ENCODE results near the gene MBNL2. TPM values are rescaled to one million over a fixed set of nuclear protein-coding genes. Genes with fewer than 3 reads are reported as not detected.

The MBNL2 gene
- total RNA-seq, 1 experiment from 2014 or later, result 0.17 TPM

- no peak overlapping the region for H3K14ac ChIP-seq (ENCODE audit: insufficient read depth, low read length)
- no peak overlapping the region for H3K27ac ChIP-seq (ENCODE audit: insufficient read length, low read depth, low read length)
- no peaks in the 10 kb centered on the region for H3K9me3 Mint-ChIP-seq
- H3K9ac ChIP-seq (ENCODE audit: extremely low read depth, insufficient read length, low read length), result no peak overlapping the region
- H4K5ac ChIP-seq (ENCODE audit: insufficient read length, low read depth, low read length), result no peak overlapping the region
- H3K23ac ChIP-seq (ENCODE audit: insufficient read length, low read depth, low read length), result no peak overlapping the region
- TF ChIP-seq, protein P1, sequence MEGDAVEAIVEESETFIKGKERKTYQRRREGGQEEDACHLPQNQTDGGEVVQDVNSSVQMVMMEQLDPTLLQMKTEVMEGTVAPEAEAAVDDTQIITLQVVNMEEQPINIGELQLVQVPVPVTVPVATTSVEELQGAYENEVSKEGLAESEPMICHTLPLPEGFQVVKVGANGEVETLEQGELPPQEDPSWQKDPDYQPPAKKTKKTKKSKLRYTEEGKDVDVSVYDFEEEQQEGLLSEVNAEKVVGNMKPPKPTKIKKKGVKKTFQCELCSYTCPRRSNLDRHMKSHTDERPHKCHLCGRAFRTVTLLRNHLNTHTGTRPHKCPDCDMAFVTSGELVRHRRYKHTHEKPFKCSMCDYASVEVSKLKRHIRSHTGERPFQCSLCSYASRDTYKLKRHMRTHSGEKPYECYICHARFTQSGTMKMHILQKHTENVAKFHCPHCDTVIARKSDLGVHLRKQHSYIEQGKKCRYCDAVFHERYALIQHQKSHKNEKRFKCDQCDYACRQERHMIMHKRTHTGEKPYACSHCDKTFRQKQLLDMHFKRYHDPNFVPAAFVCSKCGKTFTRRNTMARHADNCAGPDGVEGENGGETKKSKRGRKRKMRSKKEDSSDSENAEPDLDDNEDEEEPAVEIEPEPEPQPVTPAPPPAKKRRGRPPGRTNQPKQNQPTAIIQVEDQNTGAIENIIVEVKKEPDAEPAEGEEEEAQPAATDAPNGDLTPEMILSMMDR (conservative IDR thresholded peaks at IDR 0.05), result no peak
- no peak overlapping the region for H2AFZ ChIP-seq (ENCODE audit: low read length)
- no peak overlapping the region for H2BK20ac ChIP-seq (ENCODE audit: low read depth, low read length, poor library complexity, severe bottlenecking)
- H3K4ac ChIP-seq (ENCODE audit: low read depth, low read length), result no peak overlapping the region
- H3K79me1 ChIP-seq (ENCODE audit: insufficient read depth, low read depth, low read length, poor library complexity, severe bottlenecking), result no peaks in the 10 kb centered on the region
- H3K27me3 ChIP-seq (ENCODE audit: insufficient read depth, low read length), result no peaks in the 10 kb centered on the region; the same call in 1 of the 2 replicates
- no peak overlapping the region for H2BK15ac ChIP-seq (ENCODE audit: low read depth, low read length)
- peaks cover 69% of the 10 kb centered on the region for H3K27me3 Mint-ChIP-seq (ENCODE audit: low read depth)
- no peak overlapping the region for H3K18ac ChIP-seq (ENCODE audit: insufficient read length, low read depth, low read length)
- H3K4me1 Mint-ChIP-seq, result peaks cover 2 to 13% of the 10 kb centered on the region in 2 experiments; a peak in 2 of 4 replicates
- H3K4me2 ChIP-seq (ENCODE audit: insufficient read depth, insufficient read length, low read length), result no peak overlapping the region
- no peaks in the 10 kb centered on the region for H3K79me2 ChIP-seq (ENCODE audit: insufficient read depth, low read length)
- no peak overlapping the region for H3K27ac Mint-ChIP-seq
- H2BK5ac ChIP-seq (ENCODE audit: insufficient read length, low read length), result no peak overlapping the region
- no peaks in the 10 kb centered on the region for H4K20me1 ChIP-seq (ENCODE audit: control insufficient read depth, insufficient read depth, insufficient read length)
- H2BK12ac ChIP-seq (ENCODE audit: insufficient read length, low read depth, low read length), result no peak overlapping the region
- no peak overlapping the region for H3T11ph ChIP-seq (ENCODE audit: low read length)
- peaks cover 2% of the 10 kb centered on the region; the same call in 1 of the 2 replicates for H3K4me1 ChIP-seq (ENCODE audit: insufficient read depth, low read length)
- H2AK5ac ChIP-seq (ENCODE audit: insufficient read length, low read length), result no peak overlapping the region
- no peak overlapping the region; a peak in 1 of 5 replicates for H3K4me3 Mint-ChIP-seq
- H3K56ac ChIP-seq (ENCODE audit: insufficient read length, low read depth, low read length), result no peak overlapping the region
- no peaks in the 10 kb centered on the region for H3K36me3 Mint-ChIP-seq (ENCODE audit: insufficient read depth in 1 of 3, low read depth in 3 of 3)
- no peak overlapping the region for H4K91ac ChIP-seq (ENCODE audit: insufficient read length, low read depth, low read length)
- no peaks in the 10 kb centered on the region for H3K23me2 ChIP-seq (ENCODE audit: insufficient read length, low read depth, low read length, poor library complexity, severe bottlenecking)
- DNase-seq, result no peak
- no peak overlapping the region for H4K8ac ChIP-seq (replicated peaks; ENCODE audit: insufficient read length, low read depth, low read length)
- H2BK120ac ChIP-seq (ENCODE audit: low read depth, low read length, poor library complexity, severe bottlenecking), result no peak overlapping the region
- H3K9me3 ChIP-seq (ENCODE audit: control insufficient read depth, low read depth, low read length), result no peaks in the 10 kb centered on the region
- whole genome bisulfite sequencing (ENCODE audit: extremely low coverage, insufficient read length, low lambda C conversion rate), result no CpG with 5 or more reads among the region's 7 CpGs
These were observed 24.5 kb downstream of the MBNL2 start for GRCh38 chr13:97246596-97247158.

Measured in H9 (cell line).